NCI-H82 treated with DMSO at 0.1 percent for 48 hours (cell line): Measurements from ENCODE around the gene SDHB.

Source experiments
- DNase-seq: peaks from one replicate; lab custom pipeline; 2025; ENCODE audit not compliant: unreplicated experiment; lab: John Stamatoyannopoulos, UW

The SDHB gene

DNA sequence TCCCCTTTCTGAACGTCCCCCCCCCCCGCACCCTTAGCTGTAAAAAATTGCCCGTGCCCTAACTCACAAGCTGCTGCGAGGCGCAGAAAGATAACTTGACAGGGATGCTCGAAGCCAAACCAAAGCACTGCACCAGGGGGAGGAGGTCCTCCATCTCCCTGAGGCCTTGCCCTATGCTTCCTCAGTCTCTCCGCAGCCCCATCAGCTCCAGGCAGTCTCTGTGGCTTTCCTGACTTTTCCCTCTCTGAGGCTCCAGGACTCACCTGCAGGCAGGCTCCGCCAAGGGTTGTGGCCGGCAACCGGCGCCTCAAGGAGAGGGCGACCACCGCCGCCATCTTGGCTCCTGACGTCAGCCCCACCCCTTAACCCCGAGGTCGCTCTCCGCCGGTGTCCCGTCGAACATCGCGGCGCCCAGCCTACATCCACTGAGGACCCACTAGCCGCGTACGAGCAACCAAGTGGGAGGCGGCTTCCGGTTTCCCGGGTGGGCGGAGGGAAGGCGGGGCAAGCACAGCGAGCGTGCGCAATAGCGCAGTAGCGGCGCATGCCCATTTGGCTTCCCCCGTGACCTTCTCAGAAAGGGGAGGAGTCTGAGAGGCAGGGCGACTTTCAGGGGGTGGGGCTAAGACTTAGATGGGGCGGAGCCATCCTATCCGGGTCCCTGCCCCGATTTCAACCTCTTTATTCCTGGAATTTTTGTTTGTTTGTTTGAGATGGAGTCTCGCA lies at the start of gene SDHB:
SDHB (minus strand) TSS at position 348 of the 726 bp plus-strand sequence; CDS start at position 335, 13 bp downstream.
- peak; percentile 91 for DNase-seq

DNA sequence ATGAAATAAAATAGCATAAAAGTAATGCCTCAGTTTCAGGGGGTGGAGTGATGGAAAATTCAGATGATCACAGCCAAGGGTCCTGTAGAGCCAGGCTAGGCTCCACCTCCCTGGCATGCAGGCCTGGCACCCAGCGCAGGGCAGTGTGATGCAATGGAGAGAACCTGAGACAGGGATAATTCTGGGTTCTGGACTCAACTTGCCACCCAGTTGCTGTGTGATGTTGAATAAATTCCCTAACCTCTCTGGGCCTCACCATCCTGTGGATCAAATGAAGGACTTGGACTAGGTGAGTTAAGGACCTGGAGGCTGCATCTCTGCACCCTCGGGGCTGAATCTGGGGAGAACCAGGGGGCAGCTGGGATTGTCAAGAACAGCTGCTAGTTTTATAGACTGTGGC lies 48.4 kb upstream of the SDHB start:
- DNase-seq: no peak

DNA sequence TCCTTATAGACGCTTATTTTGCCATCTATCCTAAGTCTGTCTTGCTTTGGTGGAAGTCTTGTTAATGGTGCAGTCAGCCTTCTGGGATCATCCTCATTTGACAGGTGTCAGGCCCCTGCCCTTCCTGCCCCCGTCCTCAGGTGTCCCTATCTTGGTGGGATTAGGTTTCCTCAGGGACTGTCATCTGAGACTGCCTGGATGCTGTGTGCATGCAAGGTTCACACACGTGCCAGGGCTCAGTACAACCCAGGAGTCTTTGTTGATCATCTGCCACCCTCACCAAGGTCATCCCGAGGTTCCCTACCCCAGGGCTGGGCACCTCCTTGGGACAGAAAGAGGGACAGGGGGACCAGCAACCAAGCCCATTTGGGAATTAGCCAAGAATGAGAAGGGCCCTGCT lies 47.4 kb upstream of the SDHB start:
- no peak for DNase-seq

DNA sequence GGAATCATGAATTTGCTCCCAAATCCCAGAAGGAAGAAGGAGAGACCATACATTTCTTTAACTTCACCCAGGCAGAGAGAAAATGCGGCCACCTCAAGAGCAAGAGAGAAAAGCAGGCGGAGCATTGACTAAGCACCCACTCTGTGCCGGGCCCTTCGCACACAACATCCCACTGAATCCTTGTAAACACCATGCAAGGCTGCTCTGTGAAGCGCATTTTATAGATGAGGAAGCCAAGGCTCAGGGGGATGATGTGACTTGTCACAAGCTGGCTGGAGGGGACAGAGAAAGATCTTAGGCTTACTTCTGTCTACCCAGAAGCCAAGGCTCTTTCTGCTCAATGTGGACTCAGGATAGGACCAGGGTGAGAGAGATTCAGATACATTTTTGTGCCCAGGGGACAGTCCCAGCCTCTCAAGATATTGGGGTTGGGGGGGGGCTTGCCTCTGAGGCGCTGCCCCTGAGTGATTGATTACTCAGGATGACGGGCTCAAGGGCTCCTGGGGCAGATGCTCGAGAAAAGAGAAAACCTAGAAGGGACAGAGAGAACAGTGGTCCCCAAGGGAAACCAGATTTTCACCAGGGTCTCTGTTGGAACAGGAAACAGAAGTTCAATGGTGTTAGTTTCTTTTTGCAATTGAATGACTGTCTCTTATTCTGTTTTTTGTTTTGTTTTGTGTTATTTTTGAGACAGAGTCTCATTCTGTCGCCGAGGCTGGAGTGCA lies 45.9 kb upstream of the SDHB start:
- no peak for DNase-seq

DNA sequence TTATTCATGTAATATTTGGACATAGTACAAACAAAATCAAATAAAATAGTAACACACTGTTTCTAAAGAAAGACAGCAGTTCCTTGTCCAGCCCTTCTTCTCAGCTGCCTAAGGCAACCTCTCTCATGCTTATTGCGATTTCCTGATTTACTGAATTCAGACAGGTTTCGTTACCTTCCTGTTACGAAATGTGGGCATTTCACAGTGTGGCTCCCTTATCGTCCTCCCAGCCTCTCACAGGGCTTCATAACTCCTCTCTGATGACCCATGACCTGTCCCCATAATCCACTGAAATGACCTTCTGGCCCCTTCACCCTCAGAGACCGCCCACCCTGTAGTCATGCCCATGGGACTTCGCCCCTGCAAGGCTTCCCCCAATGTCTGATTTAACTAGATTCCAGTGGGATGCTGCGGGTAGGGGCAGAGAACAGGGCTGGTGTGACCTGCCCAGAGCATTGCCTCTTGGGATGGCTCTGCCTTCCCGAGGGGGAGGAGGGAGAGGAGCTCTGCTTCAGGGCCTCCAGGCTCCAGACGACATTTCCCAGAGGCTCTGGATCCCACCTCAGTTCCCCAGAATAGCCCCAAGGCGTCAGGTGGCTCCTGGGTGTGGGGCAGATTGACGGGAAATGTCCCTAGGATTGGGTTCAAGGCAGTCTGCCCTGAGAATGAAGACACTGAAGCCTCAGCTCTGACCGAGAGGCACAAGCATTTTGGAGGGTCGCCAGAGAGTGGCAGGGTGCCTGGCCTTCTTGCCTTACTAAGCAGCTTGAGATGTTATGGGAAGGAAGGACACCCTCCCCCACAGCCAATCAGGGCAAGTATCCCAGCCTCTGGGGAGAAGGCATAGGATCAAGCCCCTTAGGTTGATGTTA lies 44.9 kb upstream of the SDHB start:
- DNase-seq: no peak

DNA sequence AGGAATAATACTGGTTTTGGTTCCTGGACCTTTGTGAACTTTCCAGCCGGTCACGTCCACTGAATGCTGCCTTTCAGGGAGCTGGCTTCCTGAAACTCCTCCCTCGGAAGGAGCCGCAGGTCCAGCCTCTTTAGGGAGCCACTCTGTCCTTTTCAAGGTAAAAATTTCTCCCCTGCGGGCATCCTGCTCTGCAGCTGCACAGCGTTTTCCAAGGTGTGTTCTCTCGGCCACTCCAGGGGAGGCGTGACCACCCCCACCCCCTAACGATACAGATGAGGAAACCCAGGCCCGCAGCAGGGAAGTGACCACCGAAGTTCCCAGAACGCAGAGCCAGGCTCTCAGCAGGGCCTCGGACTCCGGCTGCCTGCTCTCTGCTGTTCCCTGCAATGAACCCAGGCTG lies 44.0 kb upstream of the SDHB start:
- no peak for DNase-seq

DNA sequence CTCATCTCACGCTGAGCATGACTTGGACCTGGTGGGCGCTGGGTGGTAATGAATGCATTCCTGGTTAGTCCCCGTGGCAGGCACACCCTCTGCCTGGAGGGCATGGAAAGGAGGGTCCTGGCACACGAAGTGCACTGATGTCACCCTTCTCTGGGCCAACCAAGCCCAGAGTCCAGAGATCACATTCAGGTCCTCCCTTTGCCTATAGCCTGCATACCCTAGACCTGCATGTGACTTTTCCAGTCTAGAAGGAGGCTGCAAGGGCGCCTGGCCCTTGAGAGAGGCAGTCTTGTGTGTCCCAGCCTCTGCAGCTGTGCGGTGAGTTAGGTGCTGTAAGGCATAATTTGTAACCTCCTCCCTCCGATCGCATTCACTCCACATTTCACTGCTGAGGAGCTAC lies 43.3 kb upstream of the SDHB start:
- DNase-seq: no peak

DNA sequence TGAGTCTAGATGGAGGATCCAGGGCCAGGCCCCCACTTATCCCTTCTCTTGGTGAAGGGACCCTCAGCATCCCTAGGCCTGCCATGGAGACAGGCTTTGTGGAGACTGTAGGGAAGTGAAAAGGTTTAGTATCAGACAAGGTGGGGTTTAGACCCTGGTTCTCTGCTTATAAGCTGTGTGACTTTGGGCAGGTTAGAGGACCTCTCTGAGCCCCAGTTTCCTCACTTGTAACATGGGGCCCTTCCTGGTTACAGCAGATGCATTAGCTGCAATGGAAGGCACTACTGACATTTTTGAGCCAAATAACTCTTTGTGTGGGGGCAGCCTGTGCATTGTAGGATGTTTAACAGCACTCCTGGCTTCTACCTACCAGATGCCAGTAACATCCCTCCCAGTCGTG lies 42.8 kb upstream of the SDHB start:
- DNase-seq: no peak

DNA sequence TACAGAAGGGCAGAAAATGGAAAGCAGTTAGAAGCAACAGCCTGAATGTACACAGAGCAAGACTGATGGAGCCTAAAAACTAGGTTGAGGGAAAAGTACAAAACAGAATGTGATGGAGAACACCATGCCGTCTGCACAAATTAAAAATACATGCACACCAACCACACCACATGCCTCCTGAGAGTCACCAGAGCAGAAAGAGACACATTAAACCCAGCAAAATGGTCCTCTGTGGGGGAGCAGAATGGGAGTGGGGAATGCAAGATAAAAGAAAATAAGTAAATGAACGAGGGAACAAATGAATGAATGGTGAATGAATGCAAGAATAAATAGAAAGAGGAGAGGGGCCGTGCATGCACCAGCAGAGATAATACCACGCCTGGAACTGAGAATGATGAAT lies 41.3 kb upstream of the SDHB start:
- DNase-seq: no peak

DNA sequence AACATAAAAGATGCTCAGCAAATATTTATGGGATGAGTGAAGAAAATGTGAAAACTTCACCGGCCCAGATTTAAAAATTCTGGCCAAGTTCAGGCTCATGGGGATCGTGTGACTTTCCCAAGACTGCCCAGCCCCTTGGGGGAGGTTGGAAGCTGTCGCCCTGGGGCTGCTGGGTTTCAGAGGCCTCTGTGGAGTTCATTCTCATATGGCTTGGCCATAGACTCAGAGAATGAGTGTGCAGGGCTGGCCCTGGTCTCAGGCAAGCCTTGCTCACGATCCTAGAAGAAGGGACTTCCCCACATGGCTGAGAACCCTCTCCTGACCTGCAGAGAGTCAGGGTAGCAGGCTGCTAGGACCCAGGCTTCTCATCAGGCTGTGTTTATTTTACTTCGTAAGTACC lies 40.8 kb upstream of the SDHB start:
- no peak for DNase-seq

DNA sequence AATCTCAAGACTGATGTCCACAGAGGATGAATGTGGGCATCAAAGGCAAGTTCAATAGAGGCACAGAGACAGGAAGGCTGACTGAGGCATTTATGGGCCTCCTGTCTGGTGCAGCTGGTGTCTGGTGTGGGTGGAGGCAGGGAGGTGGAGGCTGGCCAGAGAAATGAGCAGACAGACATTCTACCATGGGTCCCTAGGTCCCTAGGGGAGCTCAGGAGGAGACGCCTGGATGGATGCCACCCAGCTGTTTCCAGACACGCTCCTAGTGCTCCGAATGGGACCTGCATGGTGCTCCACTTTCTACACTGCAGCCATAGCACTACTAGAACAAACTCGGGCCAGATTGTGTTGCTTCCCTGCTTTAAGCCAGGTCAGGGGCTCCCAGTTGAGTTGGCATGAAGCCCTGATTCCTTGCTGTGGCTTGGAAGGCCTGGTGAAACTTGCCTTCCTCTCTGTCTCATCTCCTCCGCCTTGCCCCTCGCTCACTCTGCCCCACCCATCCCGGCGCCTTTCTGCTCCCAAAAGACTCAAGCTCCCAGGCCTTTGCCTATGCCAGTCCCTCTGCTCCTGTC lies 40.1 kb upstream of the SDHB start:
- DNase-seq: no peak

DNA sequence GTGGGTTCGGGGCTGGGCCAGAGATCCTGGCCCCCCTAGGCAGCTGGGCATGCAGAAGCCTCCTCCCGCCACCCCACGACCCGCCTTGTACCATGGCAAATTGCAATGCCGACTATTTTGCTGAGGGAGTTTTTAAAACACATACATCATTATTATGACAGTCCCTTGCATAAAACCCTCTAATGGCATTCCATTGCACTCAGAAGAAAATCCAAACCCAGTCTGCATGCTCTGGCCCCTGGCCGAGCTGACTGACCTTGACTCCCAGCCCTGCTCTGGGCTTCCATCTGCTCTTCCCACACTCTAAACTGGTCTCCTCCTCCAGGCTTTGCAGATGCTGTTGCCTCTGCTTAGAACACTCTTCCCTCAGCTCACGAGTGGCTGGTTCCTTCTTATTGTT lies 37.4 kb upstream of the SDHB start:
- DNase-seq: no peak

DNA sequence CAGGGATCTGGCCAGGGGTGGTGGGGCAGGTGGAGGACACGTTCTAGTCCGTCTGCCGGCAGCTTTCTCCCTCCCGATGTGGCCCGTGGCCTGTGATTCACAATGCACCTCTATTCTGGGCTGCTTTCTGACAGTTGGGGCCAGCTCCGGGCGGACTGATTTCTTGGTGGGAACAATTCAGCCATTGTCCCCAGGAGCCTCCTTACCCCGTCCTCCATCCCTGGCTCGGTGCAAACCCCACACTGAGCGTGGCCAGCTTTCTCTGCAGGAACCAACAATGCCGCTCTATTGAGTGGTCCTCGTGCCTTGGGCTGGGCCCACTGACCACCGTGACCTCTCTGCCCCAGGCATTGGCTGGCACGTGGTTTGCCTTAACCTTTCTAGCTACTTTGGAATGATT lies 35.7 kb upstream of the SDHB start:
- DNase-seq: no peak

DNA sequence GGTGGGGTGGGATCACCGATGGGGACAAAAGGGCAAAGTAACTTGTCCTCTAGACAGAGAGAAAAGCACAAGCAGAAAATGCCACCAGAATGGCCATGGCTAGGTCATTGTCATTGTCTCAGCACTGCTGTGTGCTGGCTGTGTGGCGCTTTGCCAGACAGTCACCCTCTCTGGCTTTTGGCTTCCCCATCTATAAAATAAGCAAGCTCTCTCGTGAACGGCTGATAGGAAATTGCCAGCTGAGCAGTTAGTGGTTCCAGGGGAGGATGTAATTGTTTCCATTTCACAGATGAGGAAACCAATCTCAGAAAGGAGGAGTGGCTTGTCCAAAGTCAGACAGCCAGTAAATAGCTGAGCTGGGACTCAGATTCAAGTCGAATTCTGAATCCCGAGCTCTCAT lies 32.9 kb upstream of the SDHB start:
- DNase-seq: no peak

DNA sequence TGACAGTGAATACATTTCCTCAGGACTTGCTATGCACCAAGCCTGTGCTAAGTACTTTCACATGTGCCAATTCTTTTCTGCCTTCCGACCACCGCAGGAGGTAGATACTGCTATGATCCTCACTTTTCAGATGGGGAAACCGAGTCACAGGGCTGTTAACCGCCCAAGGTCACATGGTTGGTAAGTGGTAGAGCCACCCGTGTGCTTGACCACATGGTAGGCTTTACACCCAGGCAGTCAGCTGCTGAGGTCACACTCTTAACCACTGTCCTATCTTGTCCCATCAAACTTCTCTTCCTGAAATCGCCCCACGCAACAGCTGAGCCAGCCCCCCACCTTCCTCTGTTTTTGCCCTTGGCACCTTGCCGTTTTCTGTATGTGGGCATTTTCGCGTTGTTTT lies 31.0 kb upstream of the SDHB start:
- no peak for DNase-seq

DNA sequence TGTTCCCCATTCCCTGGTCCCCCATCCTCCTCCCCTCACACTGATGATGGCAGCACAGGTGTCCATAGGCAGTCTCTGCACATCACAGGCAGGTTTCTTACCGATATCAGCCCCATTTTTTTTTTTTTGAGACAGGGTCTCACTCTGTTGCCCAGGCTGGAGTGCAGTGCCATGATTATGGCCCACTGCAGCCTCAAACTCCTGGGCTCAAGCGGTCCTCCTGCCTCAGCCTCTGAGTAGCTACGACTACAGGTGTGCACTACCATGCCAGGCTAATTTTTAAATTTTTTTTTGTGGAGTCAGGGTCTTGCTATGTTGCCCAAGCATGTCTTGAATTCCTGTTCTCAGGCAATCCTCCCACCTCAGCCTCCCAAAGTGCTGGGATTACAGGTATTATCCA lies 28.9 kb upstream of the SDHB start:
- no peak for DNase-seq

DNA sequence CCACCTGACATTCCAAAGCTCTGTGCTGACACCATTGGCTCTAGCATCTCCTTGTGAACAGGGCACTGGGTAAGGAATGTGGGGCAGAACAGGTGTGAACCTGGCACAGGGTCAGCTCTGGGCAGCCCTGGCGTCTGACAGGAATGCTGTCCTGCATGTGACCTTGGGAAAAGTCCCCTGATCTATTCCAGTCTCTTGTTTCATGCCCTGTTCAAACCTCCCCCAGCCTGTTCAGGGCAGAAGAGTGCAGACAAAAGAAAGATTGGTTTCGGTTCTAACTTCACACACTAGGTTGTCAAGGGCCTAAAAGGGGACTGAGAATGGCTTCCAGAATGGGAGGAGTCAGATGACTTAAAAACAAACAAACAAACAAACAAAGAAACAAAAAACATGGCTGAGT lies 27.6 kb upstream of the SDHB start:
- no peak for DNase-seq

DNA sequence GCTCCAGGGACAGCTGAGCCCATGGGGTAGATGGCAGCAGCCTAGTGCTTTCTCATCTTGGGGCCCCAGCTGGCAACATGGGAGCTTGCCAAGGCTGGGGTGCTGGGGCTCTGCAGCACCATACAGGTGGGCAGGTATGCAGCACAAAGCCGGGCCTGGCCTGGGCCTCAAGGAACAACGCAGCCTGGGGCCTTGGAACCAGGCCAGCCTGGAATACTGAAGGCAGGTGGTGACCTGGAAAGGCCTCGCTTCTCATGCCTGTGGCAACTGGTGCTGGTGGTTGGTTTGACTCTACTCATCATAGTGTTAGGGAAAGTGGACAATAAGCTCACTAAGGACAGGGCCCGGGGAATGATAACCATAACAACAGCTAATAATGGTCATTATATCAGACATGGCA lies 27.0 kb upstream of the SDHB start:
- DNase-seq: no peak

DNA sequence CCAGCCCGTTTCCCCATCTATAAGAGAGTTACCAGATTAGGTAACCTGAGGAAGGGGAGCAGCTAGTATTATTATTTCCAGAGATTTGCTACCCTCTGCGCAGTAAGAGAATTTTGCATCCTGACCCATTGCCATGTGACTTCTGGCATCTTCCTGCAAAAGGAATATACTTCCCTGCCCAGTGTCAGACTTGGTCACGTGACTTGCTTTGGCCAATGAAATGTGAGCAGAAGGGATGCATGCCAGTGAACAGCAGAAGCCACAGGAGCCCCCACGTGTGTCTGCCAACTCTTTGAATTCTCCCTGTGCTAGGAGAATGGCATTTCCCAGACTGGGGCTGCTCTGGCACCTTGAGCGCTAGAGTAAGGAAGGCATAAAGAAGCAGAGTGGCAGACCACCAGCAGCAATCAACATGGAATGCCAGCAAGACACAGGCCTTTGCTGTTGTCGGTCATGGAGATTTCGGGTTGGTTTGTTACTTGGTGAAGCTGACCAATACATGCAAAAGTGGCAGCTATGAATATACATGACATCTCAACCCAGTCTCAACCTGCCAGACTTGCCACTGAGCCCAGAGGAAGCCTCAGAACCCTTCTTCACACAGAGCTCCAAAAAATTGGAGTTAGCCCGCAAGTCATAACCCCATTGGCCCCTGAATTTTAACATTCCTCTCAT lies 26.4 kb upstream of the SDHB start:
- DNase-seq: no peak

DNA sequence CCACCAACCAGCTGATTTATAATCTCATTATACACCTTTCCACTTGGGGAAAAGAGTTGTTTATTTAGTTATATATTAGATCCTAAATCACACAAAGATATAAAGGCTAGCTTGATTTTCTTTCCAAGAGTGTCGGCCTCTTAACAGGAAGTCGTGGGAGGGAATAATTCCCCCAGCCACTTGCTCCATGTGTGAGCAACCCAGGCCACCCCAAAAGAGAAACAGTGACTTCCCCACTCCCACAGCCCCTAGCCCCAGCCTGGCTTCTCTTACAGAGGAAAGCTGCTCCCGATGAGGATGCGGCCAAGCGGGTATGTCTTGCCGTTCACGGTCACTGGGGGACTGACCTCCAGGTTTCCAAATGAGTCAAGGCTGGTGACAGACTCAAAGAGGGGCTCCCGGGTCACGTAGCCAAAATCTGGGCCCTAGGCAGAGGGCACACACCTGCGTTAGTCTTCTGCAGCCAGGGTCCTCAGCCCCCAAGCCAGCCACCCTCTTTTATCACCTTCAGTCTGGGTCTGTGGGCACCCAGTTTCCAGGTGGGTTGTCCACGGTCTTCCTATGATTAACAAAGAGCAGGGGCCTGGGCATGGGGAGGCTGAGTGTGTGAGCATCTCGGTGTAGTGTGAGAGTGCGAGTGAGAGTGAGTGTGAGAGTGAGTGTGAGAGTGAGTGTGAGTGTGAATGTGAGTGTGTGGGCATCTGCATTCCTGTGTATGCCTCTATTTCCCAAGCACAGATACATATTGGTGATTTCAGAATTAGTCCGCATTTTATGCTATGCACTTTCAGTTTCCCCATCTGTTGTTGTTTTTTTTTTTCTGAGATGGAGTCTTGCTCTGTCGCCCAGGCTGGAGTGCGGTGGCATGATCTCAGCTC lies 25.4 kb upstream of the SDHB start:
- DNase-seq: no peak
